ENCODE data around the gene SMYD3.

DNA sequence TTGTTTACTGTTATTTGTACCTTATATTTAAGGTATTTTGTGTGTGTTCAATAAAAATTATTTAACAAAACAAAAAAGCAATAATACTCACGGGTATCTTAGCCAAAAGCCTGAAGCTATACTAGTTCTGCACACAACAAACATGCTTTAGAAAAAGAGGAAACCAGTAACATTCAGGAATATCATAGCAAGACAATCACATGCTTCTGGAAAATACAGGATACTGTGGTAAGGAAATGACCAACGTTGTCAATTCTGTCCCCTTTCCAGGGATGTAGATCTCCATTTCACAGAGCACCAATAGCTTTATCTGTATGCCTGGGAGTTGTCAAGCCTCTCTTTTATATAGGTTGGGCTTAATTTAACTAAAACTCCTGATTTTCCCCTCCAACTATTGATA, 288.4 kb downstream of the SMYD3 start:
- no peak for TF ChIP-seq BHLHE40 (IDR thresholded peaks at IDR 0.05; ENCODE audit: low read depth, low read length)
- TF ChIP-seq, protein P1, sequence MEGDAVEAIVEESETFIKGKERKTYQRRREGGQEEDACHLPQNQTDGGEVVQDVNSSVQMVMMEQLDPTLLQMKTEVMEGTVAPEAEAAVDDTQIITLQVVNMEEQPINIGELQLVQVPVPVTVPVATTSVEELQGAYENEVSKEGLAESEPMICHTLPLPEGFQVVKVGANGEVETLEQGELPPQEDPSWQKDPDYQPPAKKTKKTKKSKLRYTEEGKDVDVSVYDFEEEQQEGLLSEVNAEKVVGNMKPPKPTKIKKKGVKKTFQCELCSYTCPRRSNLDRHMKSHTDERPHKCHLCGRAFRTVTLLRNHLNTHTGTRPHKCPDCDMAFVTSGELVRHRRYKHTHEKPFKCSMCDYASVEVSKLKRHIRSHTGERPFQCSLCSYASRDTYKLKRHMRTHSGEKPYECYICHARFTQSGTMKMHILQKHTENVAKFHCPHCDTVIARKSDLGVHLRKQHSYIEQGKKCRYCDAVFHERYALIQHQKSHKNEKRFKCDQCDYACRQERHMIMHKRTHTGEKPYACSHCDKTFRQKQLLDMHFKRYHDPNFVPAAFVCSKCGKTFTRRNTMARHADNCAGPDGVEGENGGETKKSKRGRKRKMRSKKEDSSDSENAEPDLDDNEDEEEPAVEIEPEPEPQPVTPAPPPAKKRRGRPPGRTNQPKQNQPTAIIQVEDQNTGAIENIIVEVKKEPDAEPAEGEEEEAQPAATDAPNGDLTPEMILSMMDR (conservative IDR thresholded peaks at IDR 0.05; ENCODE audit: low read depth, low read length): no peak
- no peak for TF ChIP-seq MAZ (IDR thresholded peaks at IDR 0.05; ENCODE audit: borderline replicate concordance, low read depth, low read length)
- no peak for TF ChIP-seq POLR2A (IDR thresholded peaks at IDR 0.05; ENCODE audit: low read depth, low read length)
- TF ChIP-seq CEBPB (IDR thresholded peaks at IDR 0.05; ENCODE audit: low read depth, low read length): no peak
- TF ChIP-seq CHD1 (IDR thresholded peaks at IDR 0.05; ENCODE audit: low read depth, low read length): no peak
- TF ChIP-seq RCOR1 (IDR thresholded peaks at IDR 0.05; ENCODE audit: insufficient replicate concordance, low read length): no peak
